Natural killer cell (primary cell): ENCODE results near the gene ASGR1. TPM values are rescaled to one million over a fixed set of nuclear protein-coding genes. Genes with fewer than 3 reads are reported as not detected.
A peak's percentile ranks its signal among the peaks of the same experiment; 100 is the strongest.

Experiments
- ATAC-seq, 3 donors: fragments of 150-1000 bp in 2 of 3; fragments of 200-7000 bp in 1 of 3; cut with Tn5 transposase; 1 replicate in 1 of 3; 2 replicates in 2 of 3; pipeline ENCODE4 v1.10.0; 2021; ENCODE audit warnings: mild to moderate bottlenecking in 2 of 3, moderate library complexity in 2 of 3
- DNase-seq, 2 donors: peaks; one replicate each; pipeline versions ENCODE4 v3.0.0 to v3.0.0-alpha.2; 2013 to 2021; ENCODE audit warnings: mixed read lengths in 1 of 2
- H3K27ac ChIP-seq: one replicate; pipeline ENCODE4 v1.5.1; 2013; ENCODE audit warnings: mild to moderate bottlenecking, low read length
- H3K27me3 ChIP-seq: one replicate; pipeline ENCODE4 v1.6.1; 2013; ENCODE audit warnings: low read length; ENCODE audit not compliant: control insufficient read depth, insufficient read depth
- H3K36me3 ChIP-seq: one replicate; pipeline ENCODE4 v1.6.1; 2013; ENCODE audit warnings: low read length; ENCODE audit not compliant: control insufficient read depth, insufficient read depth
- H3K4me1 ChIP-seq: one replicate; pipeline ENCODE4 v1.6.1; 2013; ENCODE audit warnings: low read length; ENCODE audit not compliant: control insufficient read depth, insufficient read depth
- H3K4me3 ChIP-seq: one replicate; pipeline ENCODE4 v1.5.1; 2013; ENCODE audit warnings: low read length
- H3K9me3 ChIP-seq: one replicate; pipeline ENCODE4 v1.6.1; 2013; ENCODE audit warnings: low read length; ENCODE audit not compliant: control insufficient read depth, insufficient read depth
- H3K27ac Mint-ChIP-seq, 2 donors: one replicate each; pipeline ENCODE4 v1.8.0; 2022; ENCODE audit warnings: mild to moderate bottlenecking in 2 of 2, mixed read lengths in 2 of 2, moderate library complexity in 1 of 2
- H3K27me3 Mint-ChIP-seq, 2 donors: one replicate each; pipeline ENCODE4 v1.8.0; 2022; ENCODE audit warnings: low read depth in 2 of 2, mixed read lengths in 2 of 2
- H3K36me3 Mint-ChIP-seq: one replicate; pipeline ENCODE4 v1.8.0; 2022; ENCODE audit warnings: mixed read lengths
- H3K4me1 Mint-ChIP-seq, 2 donors: one replicate each; pipeline ENCODE4 v1.8.0; 2022; ENCODE audit warnings: mixed read lengths in 2 of 2
- H3K4me3 Mint-ChIP-seq: one replicate; pipeline ENCODE4 v1.8.0; 2022; ENCODE audit warnings: mild to moderate bottlenecking, moderate library complexity, mixed read lengths
- H3K9me3 Mint-ChIP-seq, 2 donors: one replicate each; pipeline ENCODE4 v1.8.0; 2022; ENCODE audit warnings: mixed read lengths in 2 of 2
- CTCF ChIP-seq: fragments of 200-600 bp; IDR thresholded peaks from one replicate; pipeline ENCODE4 v1.8.0; 2022; ENCODE audit warnings: antibody characterized with exemption
- WGBS: methylation state at CpG from one replicate; pipeline ENCODE4 v1.1.7; 2013; ENCODE audit warnings: missing lambda C conversion rate; ENCODE audit not compliant: insufficient coverage; 5-methylcytosine and 5-hydroxymethylcytosine counted together
- intact Hi-C: fragments of 100-400 bp; cut with micrococcal nuclease; formaldehyde crosslinking; loops from one replicate; pipeline ENCODE4 v1.14.2; 2022
- total RNA-seq, 4 donors: library from RNA; stranded (reverse); fragments of 120-200 nt in 1 of 4; gene quantifications; one replicate each; pipeline versions ENCODE4 v1.2.3 to v1.2.4, GENCODE V29; 2013 to 2022

Gene ASGR1
- total RNA-seq, 3 donors from 2014 or later (not counting 1 experiment from before 2014, with no cell fraction given), result 0.35 to 1.4 TPM; not detected in 1

- H3K27me3 ChIP-seq, result no peaks in the 10 kb centered on the region
- peaks cover 53% of the 10 kb centered on the region for H3K36me3 ChIP-seq
- no peak overlapping the region for H3K27ac ChIP-seq
- Mint-ChIP-seq H3K4me3 (no peak overlapping the region), H3K4me1 (peaks cover 19 to 32% of the 10 kb centered on the region in 2 donors), H3K27me3 (no peaks in the 10 kb centered on the region), H3K36me3 (no peaks in the 10 kb centered on the region), H3K9me3 (no peaks in the 10 kb centered on the region), H3K27ac (no peak overlapping the region)
- no peak for DNase-seq
- peaks cover 28% of the 10 kb centered on the region for H3K4me1 ChIP-seq
- intact Hi-C loops, result no loop called here
- 92% methylated on average over 7 of the region's 7 CpGs for WGBS
- H3K4me3 ChIP-seq, result no peak overlapping the region
- ATAC-seq, result no peak
- TF ChIP-seq CTCF, result no peak
- no peaks in the 10 kb centered on the region for H3K9me3 ChIP-seq
Measured at GRCh38 chr17:7222972-7223292, 43.8 kb upstream of the ASGR1 start.

- H3K4me1 ChIP-seq, result peaks cover 33% of the 10 kb centered on the region
- H3K36me3 ChIP-seq, result peaks cover 47% of the 10 kb centered on the region
- ATAC-seq (no peak), DNase-seq (no peak)
- Mint-ChIP-seq H3K4me1 (peaks cover 19 to 36% of the 10 kb centered on the region in 2 donors), H3K27me3 (no peaks in the 10 kb centered on the region), H3K27ac (peak overlapping the region in 1 of 2 donors; percentile 98), H3K9me3 (no peaks in the 10 kb centered on the region), H3K4me3 (peak overlapping the region; percentile 21), H3K36me3 (no peaks in the 10 kb centered on the region)
- 94% methylated on average over 15 of the region's 15 CpGs for WGBS
- H3K27me3 ChIP-seq, result no peaks in the 10 kb centered on the region
- intact Hi-C loops, result no loop called here
- TF ChIP-seq CTCF, result no peak
- H3K4me3 ChIP-seq, result no peak overlapping the region
- H3K27ac ChIP-seq, result no peak overlapping the region
- H3K9me3 ChIP-seq, result no peaks in the 10 kb centered on the region
Measured at GRCh38 chr17:7222093-7222971, 43.2 kb upstream of the ASGR1 start.

GRCh38 chr17:7221278-7222092 lies 42.3 kb upstream of the ASGR1 start:
- peaks cover 0 to under 1% of the 10 kb centered on the region in 2 donors for H3K27me3 Mint-ChIP-seq
- no peaks in the 10 kb centered on the region for H3K9me3 Mint-ChIP-seq
- H3K27ac Mint-ChIP-seq, result peak overlapping the region; percentile 94 to 98
- Histone ChIP-seq H3K4me1 (peaks cover 33% of the 10 kb centered on the region), H3K4me3 (no peak overlapping the region), H3K27ac (no peak overlapping the region), H3K9me3 (no peaks in the 10 kb centered on the region), H3K36me3 (peaks cover 40% of the 10 kb centered on the region), H3K27me3 (no peaks in the 10 kb centered on the region)
- TF ChIP-seq CTCF, result no peak
- H3K36me3 Mint-ChIP-seq, result no peaks in the 10 kb centered on the region
- DNase-seq, result no peak
- H3K4me1 Mint-ChIP-seq, result peaks cover 19 to 40% of the 10 kb centered on the region in 2 donors
- WGBS, result 91% methylated on average over 10 of the region's 10 CpGs
- ATAC-seq, result no peak
- H3K4me3 Mint-ChIP-seq, result peak overlapping the region; percentile 98
- intact Hi-C loops, result no loop called here
